Mucosa of descending colon (tissue), 3 donors: ENCODE results near the gene CACNA1D. TPM values are rescaled to one million over a fixed set of nuclear protein-coding genes. Genes with fewer than 3 reads are reported as not detected.

ENCODE experiments used
- ATAC-seq: fragments of 200-7000 bp; cut with Tn5 transposase; one replicate; pipeline ENCODE4 v1.9.1; 2020; ENCODE audit warnings: mild to moderate bottlenecking, moderate library complexity
- DNase-seq, 3 donors: peaks; one replicate each; pipeline ENCODE4 v3.0.0-alpha.2; 2020
- H3K36me3 ChIP-seq: fragments of 200-600 bp; one replicate; pipeline ENCODE4 v1.8.0; 2021; ENCODE audit warnings: low read depth, mild to moderate bottlenecking
- H3K4me1 ChIP-seq: fragments of 200-600 bp; one replicate; pipeline ENCODE4 v1.8.0; 2021; ENCODE audit warnings: low read depth, mild to moderate bottlenecking
- H3K4me3 ChIP-seq: fragments of 200-600 bp; one replicate; pipeline ENCODE4 v1.8.0; 2021; ENCODE audit warnings: mild to moderate bottlenecking
- H3K9me3 ChIP-seq: fragments of 200-600 bp; one replicate; pipeline ENCODE4 v1.8.0; 2021; ENCODE audit warnings: mild to moderate bottlenecking
- CTCF ChIP-seq: fragments of 200-600 bp; IDR thresholded peaks from one replicate; pipeline ENCODE4 v1.8.0; 2022; ENCODE audit warnings: antibody characterized with exemption, mild to moderate bottlenecking
- intact Hi-C, 2 donors: fragments of 100-400 bp; cut with DNase I in 1 of 2; cut with micrococcal nuclease in 1 of 2; formaldehyde crosslinking; loops; one replicate each; pipeline versions ENCODE4 v1.11.0 to v1.11.1; 2022; cut with DNase I, micrococcal nuclease
- total RNA-seq, 3 donors: library from RNA; stranded (reverse); fragmentation: NEBNext Ultra II Directional in 2 of 3; extraction: Animal tissue kit (Norgen Biotek cat#: 25700) in 2 of 3; gene quantifications; one replicate each; pipeline versions ENCODE4 v1.2.1 to v1.2.4, GENCODE V29; 2021 to 2023
- donor health status: DM: no; HTN: no; CAD: no; lungs with moderate emphysema.
- donor health status: DM: no; HTN: no; CAD: no.
- donor health status: DM: no; HTN: yes; CAD: no.

The CACNA1D gene
- total RNA-seq, 3 donors from 2014 or later, result 13.8 to 38.1 (median 22.2) TPM

GRCh38 chr3:53728606-53729005, 234.2 kb downstream of the CACNA1D start:
- Histone ChIP-seq H3K9me3 (no peaks in the 10 kb centered on the region), H3K4me3 (no peak overlapping the region), H3K4me1 (no peaks in the 10 kb centered on the region), H3K36me3 (no peaks in the 10 kb centered on the region)
- TF ChIP-seq CTCF, result no peak
- DNase-seq (no peak), ATAC-seq (no peak)
- intact Hi-C loops, result no loop called here

GRCh38 chr3:53729159-53729558, 234.7 kb downstream of the CACNA1D start:
- Histone ChIP-seq H3K4me3 (no peak overlapping the region), H3K36me3 (no peaks in the 10 kb centered on the region), H3K9me3 (no peaks in the 10 kb centered on the region), H3K4me1 (no peaks in the 10 kb centered on the region)
- no peak for TF ChIP-seq CTCF
- DNase-seq, result no peak
- intact Hi-C loops, result no loop called here
- ATAC-seq, result no peak

GRCh38 chr3:53729618-53730017, 235.2 kb downstream of the CACNA1D start:
- ATAC-seq (peak; percentile 74), DNase-seq (peak in 1 of 3 donors; percentile 40)
- Histone ChIP-seq H3K9me3 (no peaks in the 10 kb centered on the region), H3K36me3 (no peaks in the 10 kb centered on the region), H3K4me1 (no peaks in the 10 kb centered on the region), H3K4me3 (no peak overlapping the region)
- no peak for TF ChIP-seq CTCF
- intact Hi-C loops, result no loop called here

- TF ChIP-seq CTCF, result no peak
- DNase-seq (peak in 1 of 3 donors; percentile 27), ATAC-seq (no peak)
- no peak overlapping the region for H3K4me3 ChIP-seq
- H3K9me3 ChIP-seq, result no peaks in the 10 kb centered on the region
- no peaks in the 10 kb centered on the region for H3K36me3 ChIP-seq
- H3K4me1 ChIP-seq, result no peaks in the 10 kb centered on the region
- intact Hi-C loops, result no loop called here
Observed at GRCh38 chr3:53730576-53730975, 236.2 kb downstream of the CACNA1D start.

- H3K9me3 ChIP-seq, result no peaks in the 10 kb centered on the region
- TF ChIP-seq CTCF, result no peak
- ATAC-seq, result no peak
- intact Hi-C loops, result no loop called here
- DNase-seq, result no peak
- H3K4me1 ChIP-seq, result no peaks in the 10 kb centered on the region
- no peaks in the 10 kb centered on the region for H3K36me3 ChIP-seq
- H3K4me3 ChIP-seq, result no peak overlapping the region
Observed at GRCh38 chr3:53731934-53732624, 237.7 kb downstream of the CACNA1D start.

GRCh38 chr3:53733446-53733845, 239.0 kb downstream of the CACNA1D start:
- Histone ChIP-seq H3K4me1 (no peaks in the 10 kb centered on the region), H3K36me3 (no peaks in the 10 kb centered on the region), H3K4me3 (no peak overlapping the region), H3K9me3 (no peaks in the 10 kb centered on the region)
- no peak for DNase-seq
- ATAC-seq, result no peak
- no peak for TF ChIP-seq CTCF
- intact Hi-C loops, result no loop called here
